ENCODE measurements around the gene SIRT1. TPM values are rescaled to one million over a fixed set of nuclear protein-coding genes. Genes with fewer than 3 reads are reported as not detected.

Gene SIRT1
- total and polyA plus RNA-seq, 3 donors from 2014 or later, result 50.1 to 55.5 (median 50.9) TPM

DNA sequence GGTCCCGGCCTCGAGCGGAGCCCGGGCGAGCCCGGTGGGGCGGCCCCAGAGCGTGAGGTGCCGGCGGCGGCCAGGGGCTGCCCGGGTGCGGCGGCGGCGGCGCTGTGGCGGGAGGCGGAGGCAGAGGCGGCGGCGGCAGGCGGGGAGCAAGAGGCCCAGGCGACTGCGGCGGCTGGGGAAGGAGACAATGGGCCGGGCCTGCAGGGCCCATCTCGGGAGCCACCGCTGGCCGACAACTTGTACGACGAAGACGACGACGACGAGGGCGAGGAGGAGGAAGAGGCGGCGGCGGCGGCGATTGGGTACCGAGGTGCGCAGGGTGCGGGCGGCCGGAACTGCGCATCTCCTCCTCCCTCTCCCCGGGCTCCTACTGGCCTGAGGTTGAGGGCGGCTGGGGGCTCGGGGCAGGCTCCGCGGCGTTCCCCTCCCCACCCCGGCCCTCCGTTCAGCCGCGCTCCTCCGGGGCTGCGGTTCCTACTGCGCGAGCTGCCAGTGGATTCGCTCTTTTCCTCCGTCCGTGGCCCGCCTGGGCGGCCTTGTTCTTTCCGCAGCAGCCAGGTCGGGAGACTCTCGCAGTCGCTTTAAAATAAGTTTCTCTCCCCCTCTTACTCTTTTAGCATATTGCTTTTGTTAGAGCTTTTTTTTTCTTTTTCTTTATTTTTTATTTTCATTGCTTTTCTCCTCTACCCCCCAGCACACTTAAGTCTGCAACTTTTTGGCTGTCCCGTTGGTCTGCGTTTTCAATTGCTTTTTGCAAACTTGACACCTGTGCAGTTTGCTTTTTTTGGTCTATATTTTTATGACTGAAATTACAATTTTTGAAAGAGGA lies 600 bp downstream of the SIRT1 start:
- peak; percentile 82 for DNase-seq
- Histone ChIP-seq H3K4me1 (peaks cover 12% of the 10 kb centered on the region), H3K27ac (peak overlapping the region; percentile 88 to 99), H3K27me3 (no peaks in the 10 kb centered on the region), H3K4me3 (peak overlapping the region; percentile 71 to 93), H3K9me3 (no peaks in the 10 kb centered on the region), H3K36me3 (ENCODE audit: low read depth, missing control alignments) (no peaks in the 10 kb centered on the region)
- intact Hi-C loops (cut with DNase I; ENCODE audit: low total_unique reads), result no loop called here
- TF ChIP-seq POLR2A (IDR thresholded peaks at IDR 0.05), result no peak
- TF ChIP-seq, protein P1, sequence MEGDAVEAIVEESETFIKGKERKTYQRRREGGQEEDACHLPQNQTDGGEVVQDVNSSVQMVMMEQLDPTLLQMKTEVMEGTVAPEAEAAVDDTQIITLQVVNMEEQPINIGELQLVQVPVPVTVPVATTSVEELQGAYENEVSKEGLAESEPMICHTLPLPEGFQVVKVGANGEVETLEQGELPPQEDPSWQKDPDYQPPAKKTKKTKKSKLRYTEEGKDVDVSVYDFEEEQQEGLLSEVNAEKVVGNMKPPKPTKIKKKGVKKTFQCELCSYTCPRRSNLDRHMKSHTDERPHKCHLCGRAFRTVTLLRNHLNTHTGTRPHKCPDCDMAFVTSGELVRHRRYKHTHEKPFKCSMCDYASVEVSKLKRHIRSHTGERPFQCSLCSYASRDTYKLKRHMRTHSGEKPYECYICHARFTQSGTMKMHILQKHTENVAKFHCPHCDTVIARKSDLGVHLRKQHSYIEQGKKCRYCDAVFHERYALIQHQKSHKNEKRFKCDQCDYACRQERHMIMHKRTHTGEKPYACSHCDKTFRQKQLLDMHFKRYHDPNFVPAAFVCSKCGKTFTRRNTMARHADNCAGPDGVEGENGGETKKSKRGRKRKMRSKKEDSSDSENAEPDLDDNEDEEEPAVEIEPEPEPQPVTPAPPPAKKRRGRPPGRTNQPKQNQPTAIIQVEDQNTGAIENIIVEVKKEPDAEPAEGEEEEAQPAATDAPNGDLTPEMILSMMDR (IDR thresholded peaks at IDR 0.05), result no peak
- 0 to 1% methylated on average over 27 to 73 of the region's 73 CpGs for WGBS, 2 donors

DNA sequence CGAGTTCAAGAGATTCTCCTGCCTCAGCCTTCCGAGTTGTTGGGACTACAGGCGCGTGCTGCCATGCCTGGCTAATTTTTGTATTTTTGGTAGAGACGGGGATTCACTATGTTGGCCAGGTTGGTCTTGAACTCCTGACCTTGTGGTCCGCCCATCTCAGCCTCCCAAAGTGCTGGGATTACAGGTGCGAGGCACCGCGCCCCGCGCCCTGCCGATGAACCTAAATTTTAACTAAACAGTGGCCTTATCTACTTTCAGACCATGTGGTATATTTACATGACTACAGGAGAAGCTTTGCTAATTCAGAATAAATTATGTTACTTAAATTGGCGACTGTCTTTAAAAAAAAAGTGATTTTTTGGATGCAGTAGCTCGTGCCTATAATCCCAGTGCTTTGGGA lies 9.2 kb downstream of the SIRT1 start:
- Histone ChIP-seq H3K36me3 (ENCODE audit: low read depth, missing control alignments) (no peaks in the 10 kb centered on the region), H3K4me1 (no peaks in the 10 kb centered on the region), H3K9me3 (no peaks in the 10 kb centered on the region), H3K4me3 (no peak overlapping the region), H3K27me3 (no peaks in the 10 kb centered on the region), H3K27ac (no peak overlapping the region)
- WGBS, 2 donors, result 92 to 93% methylated on average over 14 of the region's 14 CpGs
- no peak for TF ChIP-seq POLR2A (IDR thresholded peaks at IDR 0.05)
- TF ChIP-seq, protein P1 (IDR thresholded peaks at IDR 0.05), result no peak
- intact Hi-C loops (cut with DNase I; ENCODE audit: low total_unique reads), result no loop called here
- DNase-seq, result no peak

DNA sequence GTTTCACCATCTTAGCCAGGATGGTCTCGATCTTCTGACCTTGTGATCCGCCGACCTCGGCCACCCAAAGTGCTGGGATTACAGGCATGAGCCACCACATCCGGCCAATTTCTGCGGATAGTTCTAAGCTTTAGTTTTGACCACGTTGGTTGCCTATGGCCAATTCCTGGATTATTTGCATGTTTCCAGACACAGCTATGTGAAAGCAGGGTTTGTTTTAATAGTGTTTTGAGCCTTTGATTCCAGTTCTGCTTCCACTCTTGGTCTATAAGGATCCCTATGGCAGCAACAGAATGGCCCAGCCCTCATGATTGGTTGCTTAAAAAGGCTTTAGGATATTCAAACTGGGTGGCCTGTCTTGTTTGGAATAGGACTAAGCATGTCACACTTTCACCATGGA lies 19.1 kb downstream of the SIRT1 start:
- 93 to 97% methylated on average over 7 of the region's 7 CpGs for WGBS, 2 donors
- Histone ChIP-seq H3K27me3 (no peaks in the 10 kb centered on the region), H3K36me3 (ENCODE audit: low read depth, missing control alignments) (no peaks in the 10 kb centered on the region), H3K9me3 (no peaks in the 10 kb centered on the region), H3K4me3 (no peak overlapping the region), H3K27ac (no peak overlapping the region), H3K4me1 (no peaks in the 10 kb centered on the region)
- TF ChIP-seq POLR2A (IDR thresholded peaks at IDR 0.05), result no peak
- TF ChIP-seq, protein P1 (IDR thresholded peaks at IDR 0.05), result no peak
- intact Hi-C loops (cut with DNase I; ENCODE audit: low total_unique reads), result no loop called here
- no peak for DNase-seq

DNA sequence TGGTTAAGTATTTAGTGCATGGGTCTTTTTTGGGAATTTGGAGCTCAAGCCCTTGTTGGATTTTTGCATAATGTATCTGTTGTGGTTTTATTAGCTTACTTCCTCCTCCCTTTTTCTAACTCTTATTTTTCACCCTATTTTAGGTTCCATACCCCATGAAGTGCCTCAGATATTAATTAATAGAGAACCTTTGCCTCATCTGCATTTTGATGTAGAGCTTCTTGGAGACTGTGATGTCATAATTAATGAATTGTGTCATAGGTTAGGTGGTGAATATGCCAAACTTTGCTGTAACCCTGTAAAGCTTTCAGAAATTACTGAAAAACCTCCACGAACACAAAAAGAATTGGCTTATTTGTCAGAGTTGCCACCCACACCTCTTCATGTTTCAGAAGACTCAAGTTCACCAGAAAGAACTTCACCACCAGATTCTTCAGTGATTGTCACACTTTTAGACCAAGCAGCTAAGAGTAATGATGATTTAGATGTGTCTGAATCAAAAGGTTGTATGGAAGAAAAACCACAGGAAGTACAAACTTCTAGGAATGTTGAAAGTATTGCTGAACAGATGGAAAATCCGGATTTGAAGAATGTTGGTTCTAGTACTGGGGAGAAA lies 28.0 kb downstream of the SIRT1 start:
- Histone ChIP-seq H3K9me3 (no peaks in the 10 kb centered on the region), H3K27me3 (no peaks in the 10 kb centered on the region), H3K4me3 (no peak overlapping the region), H3K36me3 (ENCODE audit: low read depth, missing control alignments) (no peaks in the 10 kb centered on the region), H3K4me1 (no peaks in the 10 kb centered on the region), H3K27ac (no peak overlapping the region)
- TF ChIP-seq POLR2A (IDR thresholded peaks at IDR 0.05), result no peak
- TF ChIP-seq, protein P1 (IDR thresholded peaks at IDR 0.05), result no peak
- DNase-seq, result no peak
- WGBS, 2 donors, result 77 to 85% methylated on average over 2 of the region's 2 CpGs
- intact Hi-C loops (cut with DNase I; ENCODE audit: low total_unique reads), result no loop called here

All from testis (tissue), 3 donors.